HCT116 (cell line): Measurements from ENCODE around the gene ITPKB. TPM values are rescaled to one million over a fixed set of nuclear protein-coding genes. Genes with fewer than 3 reads are reported as not detected.

ENCODE experiments used
- ATAC-seq: fragments of 200-7000 bp; cut with Tn5 transposase; 2 replicates; pipeline ENCODE4 v1.9.1; 2020; ENCODE audit warnings: mild to moderate bottlenecking, moderate library complexity
- BruUV-seq: library from RNA; stranded (reverse); fragments of 400-500 nt; replicated peaks from 2 replicates; lab custom pipeline; 2021; lab: Mats Ljungman, UMichigan
- CTCF ChIA-PET: fragments of 300-600 bp; sonication (Branson Sonifier 250); formaldehyde crosslinking; loops from one replicate; lab custom pipeline; 2021; ENCODE audit warnings: antibody characterized with exemption; lab: Charles Lee
- POLR2A ChIA-PET: fragments of 300-600, 350-600 bp; sonication (Branson Sonifier 250); formaldehyde crosslinking; loops from one replicate; lab custom pipeline; 2021; ENCODE audit warnings: antibody characterized with exemption; lab: Charles Lee
- RAD21 ChIA-PET, 2 experiments: fragments of 300-600 bp; sonication (Branson Sonifier 250); formaldehyde crosslinking; loops; one replicate each; lab custom pipeline; 2023; ENCODE audit warnings: low total read pairs in 2 of 2; ENCODE audit not compliant: uncharacterized antibody in 2 of 2, unreplicated experiment in 2 of 2, low non-redundant PET in 1 of 2; lab: Charles Lee
- DNase-seq: peaks from one replicate; pipeline ENCODE4 v3.0.0-alpha.2; 2010; ENCODE audit warnings: low read depth, low spot score
- H2AFZ ChIP-seq: fragments of 200-600 bp; shearing (Covaris generic), sonication (generic); 2 replicates; pipeline ENCODE4 v1.6.1; 2017; ENCODE audit warnings: low read depth, mixed run types, mixed read lengths, antibody characterized with exemption, low read length; ENCODE audit not compliant: poor library complexity, severe bottlenecking
- H3K27ac ChIP-seq: 2 replicates; pipeline ENCODE4 v1.5.1; 2012; ENCODE audit warnings: low read depth, low read length
- H3K27me3 ChIP-seq: fragments of 200-600 bp; sonication (generic); 2 replicates; pipeline ENCODE4 v1.6.1; 2016; ENCODE audit warnings: mixed run types, low read length, mixed read lengths; ENCODE audit not compliant: insufficient read depth
- H3K36me3 ChIP-seq, 2 experiments: fragments of 200-500 bp in 1 of 2; fragments of 200-600 bp in 1 of 2; sonication (Bioruptor generic) in 1 of 2; sonication (generic) in 1 of 2; 2 replicates each; pipeline versions ENCODE4 v1.5.1 to v1.6.1; 2014 to 2016; ENCODE audit warnings: low read length in 2 of 2, inconsistent platforms in 1 of 2, mixed read lengths in 1 of 2, mixed run types in 1 of 2; ENCODE audit not compliant: insufficient read depth in 2 of 2, control insufficient read depth in 1 of 2
- H3K4me1 ChIP-seq, 2 experiments: fragments of 200-600 bp in 1 of 2; sonication (generic) in 1 of 2; 2 replicates each; pipeline versions ENCODE4 v1.5.1 to v1.6.1; 2012 to 2017; ENCODE audit warnings: low read length in 2 of 2, inconsistent platforms in 1 of 2, mild to moderate bottlenecking in 1 of 2, mixed read lengths in 1 of 2, mixed run types in 1 of 2, moderate library complexity in 1 of 2; ENCODE audit not compliant: insufficient read depth in 2 of 2, control insufficient read depth in 1 of 2
- H3K4me2 ChIP-seq: fragments of 200-600 bp; sonication (generic); 2 replicates; pipeline ENCODE4 v1.6.1; 2017; ENCODE audit warnings: mixed run types, low read length, mixed read lengths
- H3K4me3 ChIP-seq, 2 experiments: fragments of 200-600 bp in 1 of 2; sonication (generic) in 1 of 2; replicated peaks in 1 of 2; 2 replicates each; pipeline ENCODE4 v1.5.1; 2011 to 2016; ENCODE audit warnings: low read length in 2 of 2, control low read depth in 1 of 2, low read depth in 1 of 2, mild to moderate bottlenecking in 1 of 2, mixed read lengths in 1 of 2, mixed run types in 1 of 2
- H3K79me2 ChIP-seq: fragments of 200-600 bp; sonication (generic); 2 replicates; pipeline ENCODE4 v1.6.1; 2017; ENCODE audit warnings: mild to moderate bottlenecking, mixed run types, low read length, moderate library complexity, mixed read lengths; ENCODE audit not compliant: insufficient read depth
- H3K9ac ChIP-seq: fragments of 200-600 bp; sonication (generic); 2 replicates; pipeline ENCODE4 v1.6.1; 2016; ENCODE audit warnings: low read length, mixed read lengths
- H3K9me2 ChIP-seq: fragments of 200-600 bp; sonication (generic), shearing (Covaris generic); 2 replicates; pipeline ENCODE4 v1.6.1; 2017; ENCODE audit warnings: mixed run types, mild to moderate bottlenecking, moderate library complexity; ENCODE audit not compliant: insufficient read depth
- H3K9me3 ChIP-seq, 2 experiments: fragments of 200-500 bp in 1 of 2; fragments of 200-600 bp in 1 of 2; sonication (Bioruptor generic) in 1 of 2; sonication (generic) in 1 of 2; 2 replicates each; pipeline ENCODE4 v1.6.1; 2014 to 2017; ENCODE audit warnings: low read length in 2 of 2, mixed read lengths in 2 of 2, inconsistent platforms in 1 of 2, low read depth in 1 of 2, mild to moderate bottlenecking in 1 of 2, mixed run types in 1 of 2, moderate library complexity in 1 of 2; ENCODE audit not compliant: control insufficient read depth in 1 of 2, insufficient read depth in 1 of 2
- H4K20me1 ChIP-seq: fragments of 200-600 bp; sonication (generic), shearing (Covaris generic); 2 replicates; pipeline ENCODE4 v1.6.1; 2017; ENCODE audit warnings: mixed run types, mild to moderate bottlenecking, moderate library complexity; ENCODE audit not compliant: insufficient read depth
- CBX3 ChIP-seq: IDR thresholded peaks from 2 replicates; pipeline ENCODE4 v1.6.1; 2012; ENCODE audit warnings: low read depth
- CTCF ChIP-seq, 3 experiments: fragments of 200-600 bp in 1 of 3; sonication (generic) in 1 of 3; IDR thresholded peaks in 2 of 3; conservative IDR thresholded peaks in 1 of 3; 2 replicates each; pipeline ENCODE4 v1.5.1; 2012 to 2017; ENCODE audit warnings: low read depth in 2 of 3, low read length in 2 of 3, antibody characterized with exemption in 1 of 3, borderline replicate concordance in 1 of 3, control low read depth in 1 of 3, mild to moderate bottlenecking in 1 of 3, mixed read lengths in 1 of 3, mixed run types in 1 of 3, moderate library complexity in 1 of 3; ENCODE audit not compliant: insufficient read depth in 1 of 3
- JUND ChIP-seq: IDR thresholded peaks from 2 replicates; pipeline ENCODE4 v1.6.1; 2012
- MAX ChIP-seq: IDR thresholded peaks from 2 replicates; pipeline ENCODE4 v1.6.1; 2012
- REST ChIP-seq: IDR thresholded peaks from 2 replicates; pipeline ENCODE4 v1.6.1; 2012; ENCODE audit warnings: low read depth
- SP1 ChIP-seq: IDR thresholded peaks from 2 replicates; pipeline ENCODE4 v1.6.1; 2012; ENCODE audit warnings: low read depth
- TCF7L2 ChIP-seq: IDR thresholded peaks from 2 replicates; pipeline ENCODE4 v1.7.0; 2011; ENCODE audit warnings: borderline replicate concordance, inconsistent platforms; ENCODE audit not compliant: insufficient read depth, insufficient read length; ENCODE audit errors: extremely low read depth
- ZFX ChIP-seq: fragments of 450-650 bp; IDR thresholded peaks from 2 replicates; pipeline ENCODE4 v1.6.1; 2017
- intact Hi-C: fragments of 100-400 bp; cut with micrococcal nuclease; formaldehyde crosslinking; loops from 2 replicates; pipeline ENCODE4 v1.10.0; 2022
- total RNA-seq: library from RNA; stranded (reverse); gene quantifications from one replicate; pipeline ENCODE4 v1.2.1, GENCODE V29; 2021; ENCODE audit not compliant: unreplicated experiment

ITPKB gene
- total RNA-seq, 1 experiment from 2014 or later = 4.4 TPM

- TF ChIP-seq CTCF (IDR thresholded peaks at IDR 0.05 in 2 of 3, conservative IDR thresholded peaks at IDR 0.05 in 1 of 3; ENCODE audit: borderline replicate concordance in 1 of 3, insufficient read depth in 1 of 3, low read depth in 2 of 3, low read length in 2 of 3) (no peak), ZFX (no peak), REST (no peak)
These were observed 1.2 kb downstream of the ITPKB start (continued) for GRCh38 chr1:226737819-226738420.

- no peaks in the 10 kb centered on the region for H3K27me3 ChIP-seq
- H3K9me3 ChIP-seq = no peaks in the 10 kb centered on the region
- H3K9me2 ChIP-seq = no peaks in the 10 kb centered on the region
- H3K4me3 ChIP-seq = no peak overlapping the region
- H3K79me2 ChIP-seq = no peaks in the 10 kb centered on the region
- no peaks in the 10 kb centered on the region for H3K36me3 ChIP-seq
- intact Hi-C loops = no loop called here
- POLR2A ChIA-PET = no interaction called here
- no peak for ATAC-seq
- no TSS peak for BruUV-seq
- H3K4me2 ChIP-seq = no peak overlapping the region
- no peak overlapping the region for H2AFZ ChIP-seq
- no peak for DNase-seq
- no peak overlapping the region for H3K9ac ChIP-seq
- TF ChIP-seq JUND (no peak), REST (no peak), CBX3 (no peak), SP1 (no peak), TCF7L2 (no peak), ZFX (no peak), MAX (no peak)
- TF ChIP-seq, all 23 proteins: peak for 0
- Histone ChIP-seq H3K27ac (no peak overlapping the region), H3K4me1 (peaks cover 4 to 21% of the 10 kb centered on the region in 2 experiments; a peak in 3 of 4 replicates), H4K20me1 (no peaks in the 10 kb centered on the region)
- CTCF ChIA-PET = no interaction called here
- RAD21 ChIA-PET = no interaction called here
These were observed 1.9 kb downstream of the ITPKB start for GRCh38 chr1:226736908-226737818.
